ENCODE data around the gene LIMD2. TPM values are rescaled to one million over a fixed set of nuclear protein-coding genes. Genes with fewer than 3 reads are reported as not detected.

Gene LIMD2
- total RNA-seq, 1 experiment from 2014 or later = 119 TPM

GRCh38 chr17:63685578-63685977 is 14.3 kb downstream of the LIMD2 start:
- H3K4me1 ChIP-seq (ENCODE audit: insufficient read depth, low read length, poor library complexity, severe bottlenecking) = peaks cover 8% of the 10 kb centered on the region
- BruUV-seq (replicated peaks) = no TSS peak
- no peaks in the 10 kb centered on the region for H3K9me3 ChIP-seq (ENCODE audit: low read depth, low read length, poor library complexity, severe bottlenecking)
- DNase-seq (ENCODE audit: low spot score) = no peak
- no peaks in the 10 kb centered on the region for H3K27me3 ChIP-seq (replicated peaks; ENCODE audit: insufficient read depth, low read depth, low read length, poor library complexity)
- no peak overlapping the region for H3K27ac ChIP-seq (ENCODE audit: low read depth, low read length, poor library complexity, severe bottlenecking)
- peaks cover 3% of the 10 kb centered on the region for H3K36me3 ChIP-seq (ENCODE audit: insufficient read depth, low read length, poor library complexity, severe bottlenecking)
- ChIA-PET CTCF (no interaction called here), POLR2A (ENCODE audit: low non-redundant PET) (no interaction called here)
- no peak for TF ChIP-seq CTCF (conservative IDR thresholded peaks at IDR 0.05; ENCODE audit: low read depth, low read length)
- no peak for TF ChIP-seq EZH2 (IDR thresholded peaks at IDR 0.05; ENCODE audit: borderline replicate concordance, low read depth, low read length, poor library complexity, severe bottlenecking)
- intact Hi-C loops (cut with micrococcal nuclease; ENCODE audit: unreplicated experiment) = no loop called here
- no peak overlapping the region for H3K4me3 ChIP-seq (ENCODE audit: low read depth, low read length, poor library complexity, severe bottlenecking)

- Histone ChIP-seq H3K4me3 (ENCODE audit: low read depth, low read length, poor library complexity, severe bottlenecking) (no peak overlapping the region), H3K36me3 (ENCODE audit: insufficient read depth, low read length, poor library complexity, severe bottlenecking) (no peaks in the 10 kb centered on the region), H3K4me1 (ENCODE audit: insufficient read depth, low read length, poor library complexity, severe bottlenecking) (peaks cover 8% of the 10 kb centered on the region), H3K27me3 (replicated peaks; ENCODE audit: insufficient read depth, low read depth, low read length, poor library complexity) (no peaks in the 10 kb centered on the region), H3K9me3 (ENCODE audit: low read depth, low read length, poor library complexity, severe bottlenecking) (no peaks in the 10 kb centered on the region), H3K27ac (ENCODE audit: low read depth, low read length, poor library complexity, severe bottlenecking) (no peak overlapping the region)
- peak; percentile 52 for DNase-seq (ENCODE audit: low spot score)
- intact Hi-C loops (cut with micrococcal nuclease; ENCODE audit: unreplicated experiment) = no loop called here
- CTCF ChIA-PET = no interaction called here
- TF ChIP-seq EZH2 (IDR thresholded peaks at IDR 0.05; ENCODE audit: borderline replicate concordance, low read depth, low read length, poor library complexity, severe bottlenecking) (no peak), CTCF (conservative IDR thresholded peaks at IDR 0.05; ENCODE audit: low read depth, low read length) (no peak)
- BruUV-seq (replicated peaks) = no TSS peak
- POLR2A ChIA-PET (ENCODE audit: low non-redundant PET) = no interaction called here
These were observed 14.9 kb downstream of the LIMD2 start for GRCh38 chr17:63685041-63685440.

GRCh38 chr17:63682981-63683380 is 16.9 kb downstream of the LIMD2 start:
- no peak for TF ChIP-seq EZH2 (IDR thresholded peaks at IDR 0.05; ENCODE audit: borderline replicate concordance, low read depth, low read length, poor library complexity, severe bottlenecking)
- no peak for TF ChIP-seq CTCF (conservative IDR thresholded peaks at IDR 0.05; ENCODE audit: low read depth, low read length)
- ChIA-PET POLR2A (ENCODE audit: low non-redundant PET) (no interaction called here), CTCF (no interaction called here)
- H3K27me3 ChIP-seq (replicated peaks; ENCODE audit: insufficient read depth, low read depth, low read length, poor library complexity) = no peaks in the 10 kb centered on the region
- no peaks in the 10 kb centered on the region for H3K36me3 ChIP-seq (ENCODE audit: insufficient read depth, low read length, poor library complexity, severe bottlenecking)
- H3K9me3 ChIP-seq (ENCODE audit: low read depth, low read length, poor library complexity, severe bottlenecking) = no peaks in the 10 kb centered on the region
- no peak for DNase-seq (ENCODE audit: low spot score)
- no TSS peak for BruUV-seq (replicated peaks)
- peaks cover 8% of the 10 kb centered on the region for H3K4me1 ChIP-seq (ENCODE audit: insufficient read depth, low read length, poor library complexity, severe bottlenecking)
- no peak overlapping the region for H3K27ac ChIP-seq (ENCODE audit: low read depth, low read length, poor library complexity, severe bottlenecking)
- intact Hi-C loops (cut with micrococcal nuclease; ENCODE audit: unreplicated experiment) = no loop called here
- no peak overlapping the region for H3K4me3 ChIP-seq (ENCODE audit: low read depth, low read length, poor library complexity, severe bottlenecking)

All from A673 (cell line).